GM23338 (cell line): ENCODE data around the gene OR6N1. TPM values are rescaled to one million over a fixed set of nuclear protein-coding genes. Genes with fewer than 3 reads are reported as not detected.

Source experiments
- ATAC-seq: fragments of 200-7000 bp; cut with Tn5 transposase; 3 replicates; pipeline ENCODE4 v1.9.1; 2020
- DNase-seq: peaks from one replicate; pipeline ENCODE4 v3.0.0-alpha.2; 2015; ENCODE audit warnings: low spot score
- H2AFZ ChIP-seq: fragments of 200-600 bp; sonication (generic); 2 replicates; pipeline ENCODE4 v1.8.0; 2016; ENCODE audit warnings: antibody characterized with exemption, mild to moderate bottlenecking, moderate library complexity
- H3F3A ChIP-seq: fragments of 200-600 bp; sonication (generic); replicated peaks from 2 replicates; pipeline ENCODE4 v1.8.0; 2017; ENCODE audit warnings: antibody characterized with exemption, mixed run types, low read depth
- H3K27ac ChIP-seq: fragments of 200-600 bp; sonication (generic); 2 replicates; pipeline ENCODE4 v1.6.1; 2016; ENCODE audit warnings: low read depth
- H3K27me3 ChIP-seq: fragments of 200-600 bp; sonication (generic); 2 replicates; pipeline ENCODE4 v1.8.0; 2016; ENCODE audit warnings: mild to moderate bottlenecking, mixed run types, moderate library complexity; ENCODE audit not compliant: insufficient read depth
- H3K36me3 ChIP-seq: fragments of 200-600 bp; sonication (generic); 2 replicates; pipeline ENCODE4 v1.8.0; 2016; ENCODE audit warnings: mild to moderate bottlenecking; ENCODE audit not compliant: insufficient read depth
- H3K4me1 ChIP-seq: fragments of 200-600 bp; sonication (generic); 2 replicates; pipeline ENCODE4 v1.8.0; 2016; ENCODE audit warnings: mild to moderate bottlenecking, moderate library complexity; ENCODE audit not compliant: insufficient read depth
- H3K4me2 ChIP-seq: fragments of 200-600 bp; sonication (generic); 2 replicates; pipeline ENCODE4 v1.7.1; 2017; ENCODE audit warnings: mixed run types
- H3K4me3 ChIP-seq: fragments of 200-600 bp; sonication (generic); 2 replicates; pipeline ENCODE4 v1.6.1; 2016; ENCODE audit warnings: mixed run types
- H3K79me2 ChIP-seq: fragments of 200-600 bp; sonication (generic); replicated peaks from 2 replicates; pipeline ENCODE4 v1.8.0; 2017; ENCODE audit warnings: mild to moderate bottlenecking; ENCODE audit not compliant: insufficient read depth
- H3K9me2 ChIP-seq: fragments of 200-600 bp; sonication (generic); 2 replicates; pipeline ENCODE4 v1.8.0; 2017; ENCODE audit not compliant: insufficient read depth
- H4K20me1 ChIP-seq: fragments of 200-600 bp; sonication (generic); replicated peaks from 2 replicates; pipeline ENCODE4 v1.8.0; 2017; ENCODE audit warnings: mild to moderate bottlenecking; ENCODE audit not compliant: insufficient read depth
- H3K27ac Mint-ChIP-seq: 2 replicates; pipeline ENCODE4 v1.8.0; 2020; ENCODE audit warnings: inconsistent platforms, mild to moderate bottlenecking, moderate library complexity, mixed read lengths
- H3K27me3 Mint-ChIP-seq: 3 replicates; pipeline ENCODE4 v1.8.0; 2022; ENCODE audit warnings: low read depth, mild to moderate bottlenecking, moderate library complexity, mixed read lengths, inconsistent platforms; ENCODE audit not compliant: insufficient read depth, poor library complexity
- H3K36me3 Mint-ChIP-seq: 3 replicates; pipeline ENCODE4 v1.8.0; 2021; ENCODE audit warnings: low read depth, mild to moderate bottlenecking, inconsistent platforms, moderate library complexity, mixed read lengths
- H3K4me1 Mint-ChIP-seq: 3 replicates; pipeline ENCODE4 v1.8.0; 2020; ENCODE audit warnings: mild to moderate bottlenecking, inconsistent platforms, mixed read lengths
- H3K4me3 Mint-ChIP-seq: 3 replicates; pipeline ENCODE4 v1.8.0; 2021; ENCODE audit warnings: moderate library complexity, mild to moderate bottlenecking, inconsistent platforms, mixed read lengths
- H3K9me3 Mint-ChIP-seq: 3 replicates; pipeline ENCODE4 v1.8.0; 2020; ENCODE audit warnings: moderate library complexity, mild to moderate bottlenecking, inconsistent platforms, mixed read lengths
- CREB1 ChIP-seq: fragments of 250-450 bp; sonication (Bioruptor Pico); IDR thresholded peaks from 2 replicates; pipeline ENCODE4 v1.5.0; 2020; ENCODE audit warnings: low read depth, mild to moderate bottlenecking, moderate library complexity
- ETS1 ChIP-seq: IDR thresholded peaks from 2 replicates; pipeline ENCODE4 v1.6.1; 2016; ENCODE audit warnings: antibody characterized with exemption
- EZH2 ChIP-seq: fragments of 200-600 bp; sonication (generic); IDR thresholded peaks from one replicate; pipeline ENCODE4 v1.8.0; 2017; ENCODE audit warnings: antibody characterized with exemption, mild to moderate bottlenecking, low read depth; ENCODE audit not compliant: unreplicated experiment
- EZH2phosphoT487 ChIP-seq: fragments of 200-600 bp; sonication (generic); IDR thresholded peaks from one replicate; pipeline ENCODE4 v1.8.1; 2018; ENCODE audit warnings: antibody characterized with exemption; ENCODE audit not compliant: unreplicated experiment
- JUNB ChIP-seq: IDR thresholded peaks from one replicate; pipeline ENCODE4 v1.6.1; 2016; ENCODE audit warnings: antibody characterized with exemption; ENCODE audit not compliant: unreplicated experiment
- REST ChIP-seq: IDR thresholded peaks from one replicate; pipeline ENCODE4 v1.6.1; 2018; ENCODE audit warnings: antibody characterized with exemption; ENCODE audit not compliant: unreplicated experiment
- STAT1 ChIP-seq: IDR thresholded peaks from one replicate; pipeline ENCODE4 v1.6.1; 2016; ENCODE audit warnings: antibody characterized with exemption; ENCODE audit not compliant: unreplicated experiment
- ZNF114 ChIP-seq: fragments of 250-450 bp; sonication (Bioruptor Pico); IDR thresholded peaks from 2 replicates; pipeline ENCODE4 v1.5.0; 2020; ENCODE audit warnings: mild to moderate bottlenecking, moderate library complexity
- ZNF331 ChIP-seq: fragments of 250-450 bp; sonication (Bioruptor Pico); IDR thresholded peaks from 2 replicates; pipeline ENCODE4 v1.5.0; 2020; ENCODE audit warnings: low read depth, mild to moderate bottlenecking, moderate library complexity
- ZNF462 ChIP-seq: fragments of 250-450 bp; sonication (Bioruptor Pico); IDR thresholded peaks from 2 replicates; pipeline ENCODE4 v1.5.0; 2020; ENCODE audit warnings: mild to moderate bottlenecking, moderate library complexity
- polyA plus RNA-seq: library from polyadenylated mRNA; unstranded; fragments of >200 nt; fragmentation: Nextera tagmentation; extraction: Ambion mirVana; gene quantifications from 2 replicates; pipeline ENCODE4 v1.2.1, GENCODE V29; 2016
- total RNA-seq: library from RNA; depleted of rRNA; stranded (reverse); fragments of >200 nt; shearing (Covaris generic); gene quantifications from 2 replicates; pipeline ENCODE4 v1.2.3, GENCODE V29; 2014

Gene OR6N1
- total and polyA plus RNA-seq, 2 experiments from 2014 or later, result not detected

GRCh38 chr1:158728510-158729225 lies 43.3 kb downstream of the OR6N1 start (continued):
- no peak for TF ChIP-seq REST

GRCh38 chr1:158724442-158724841 lies 47.6 kb downstream of the OR6N1 start:
- H3K36me3 ChIP-seq, result no peaks in the 10 kb centered on the region
- H3K79me2 ChIP-seq, result no peaks in the 10 kb centered on the region
- no peaks in the 10 kb centered on the region for H4K20me1 ChIP-seq
- H3K36me3 Mint-ChIP-seq, result no peaks in the 10 kb centered on the region
- H3K4me3 Mint-ChIP-seq, result no peak overlapping the region
- H3K27ac ChIP-seq, result no peak overlapping the region
- no peak overlapping the region for H2AFZ ChIP-seq
- H3K9me2 ChIP-seq, result no peaks in the 10 kb centered on the region
- no peaks in the 10 kb centered on the region for H3K4me1 Mint-ChIP-seq
- H3K4me3 ChIP-seq, result no peak overlapping the region
- H3K27me3 Mint-ChIP-seq, result no peaks in the 10 kb centered on the region
- DNase-seq (no peak), ATAC-seq (no peak)
- H3K27ac Mint-ChIP-seq, result no peak overlapping the region
- H3K27me3 ChIP-seq, result no peaks in the 10 kb centered on the region
- no peaks in the 10 kb centered on the region for H3K9me3 Mint-ChIP-seq
- no peak overlapping the region for H3K4me2 ChIP-seq
- H3K4me1 ChIP-seq, result no peaks in the 10 kb centered on the region
- no peaks in the 10 kb centered on the region for H3F3A ChIP-seq
- TF ChIP-seq CREB1 (no peak), EZH2 (no peak), ETS1 (no peak), ZNF114 (CRISPR knock-in tag) (no peak), REST (no peak), STAT1 (no peak), EZH2phosphoT487 (no peak), ZNF331 (CRISPR knock-in tag) (no peak), JUNB (no peak), ZNF462 (no peak)
